RWPE2 (cell line): ENCODE data around the gene EWSR1.

Experiments
- ATAC-seq: fragments of 200-7000 bp; cut with Tn5 transposase; 3 replicates; pipeline ENCODE4 v1.9.1; 2021; ENCODE audit warnings: low read depth
- DNase-seq: peaks from one replicate; pipeline ENCODE4 v3.0.0-alpha.2; 2020; ENCODE audit warnings: low spot score
- H3K27ac ChIP-seq: fragments of 450-650 bp; 2 replicates; pipeline ENCODE4 v1.5.1; 2017; ENCODE audit warnings: mild to moderate bottlenecking; ENCODE audit not compliant: poor library complexity, severe bottlenecking
- H3K27me3 ChIP-seq: fragments of 250-450 bp; sonication (Bioruptor Pico); 2 replicates; pipeline ENCODE4 v1.5.1; 2021; ENCODE audit warnings: mild to moderate bottlenecking, moderate library complexity; ENCODE audit not compliant: insufficient read depth, poor library complexity, severe bottlenecking
- H3K36me3 ChIP-seq: fragments of 250-450 bp; sonication (Bioruptor Pico); 2 replicates; pipeline ENCODE4 v1.5.1; 2020; ENCODE audit warnings: low read depth, mild to moderate bottlenecking, moderate library complexity
- H3K4me1 ChIP-seq: fragments of 250-450 bp; sonication (Bioruptor Pico); 2 replicates; pipeline ENCODE4 v1.5.1; 2021; ENCODE audit warnings: mild to moderate bottlenecking, moderate library complexity; ENCODE audit not compliant: insufficient read depth, poor library complexity, severe bottlenecking
- H3K4me3 ChIP-seq: fragments of 250-450 bp; sonication (Bioruptor Pico); 2 replicates; pipeline ENCODE4 v1.5.1; 2021; ENCODE audit warnings: mild to moderate bottlenecking, moderate library complexity; ENCODE audit not compliant: severe bottlenecking
- H3K9me3 ChIP-seq: fragments of 250-450 bp; sonication (Bioruptor Pico); 2 replicates; pipeline ENCODE4 v1.5.1; 2021; ENCODE audit warnings: mild to moderate bottlenecking, moderate library complexity; ENCODE audit not compliant: severe bottlenecking
- CTCF ChIP-seq: fragments of 450-650 bp; IDR thresholded peaks from one replicate; pipeline ENCODE4 v1.5.1; 2017; ENCODE audit warnings: mild to moderate bottlenecking, moderate library complexity; ENCODE audit not compliant: poor library complexity, severe bottlenecking

EWSR1 gene

GRCh38 chr22:29330291-29330690 lies 62.2 kb downstream of the EWSR1 start:
- H3K27me3 ChIP-seq = no peaks in the 10 kb centered on the region
- DNase-seq (no peak), ATAC-seq (no peak)
- no peaks in the 10 kb centered on the region for H3K4me1 ChIP-seq
- H3K27ac ChIP-seq = no peak overlapping the region
- no peaks in the 10 kb centered on the region for H3K9me3 ChIP-seq
- TF ChIP-seq CTCF = no peak
- no peak overlapping the region for H3K4me3 ChIP-seq
- H3K36me3 ChIP-seq = peaks cover 8% of the 10 kb centered on the region; the same call in 1 of the 2 replicates

- no peak for DNase-seq
- TF ChIP-seq CTCF = no peak
- ATAC-seq = no peak
- Histone ChIP-seq H3K9me3 (no peaks in the 10 kb centered on the region), H3K27ac (no peak overlapping the region), H3K27me3 (no peaks in the 10 kb centered on the region), H3K4me3 (no peak overlapping the region), H3K4me1 (no peaks in the 10 kb centered on the region), H3K36me3 (peaks cover 12% of the 10 kb centered on the region; the same call in 1 of the 2 replicates)
Measured at GRCh38 chr22:29330753-29331152, 62.7 kb downstream of the EWSR1 start.

GRCh38 chr22:29331213-29331612 lies 63.1 kb downstream of the EWSR1 start:
- ATAC-seq (no peak), DNase-seq (no peak)
- H3K36me3 ChIP-seq = peaks cover 17% of the 10 kb centered on the region; the same call in 1 of the 2 replicates
- H3K4me3 ChIP-seq = no peak overlapping the region
- no peaks in the 10 kb centered on the region for H3K27me3 ChIP-seq
- H3K27ac ChIP-seq = no peak overlapping the region
- no peaks in the 10 kb centered on the region for H3K9me3 ChIP-seq
- H3K4me1 ChIP-seq = no peaks in the 10 kb centered on the region
- TF ChIP-seq CTCF = no peak

GRCh38 chr22:29331658-29332300 lies 63.7 kb downstream of the EWSR1 start:
- Histone ChIP-seq H3K9me3 (no peaks in the 10 kb centered on the region), H3K36me3 (peaks cover 18% of the 10 kb centered on the region; the same call in 1 of the 2 replicates), H3K27ac (no peak overlapping the region), H3K4me1 (no peaks in the 10 kb centered on the region), H3K4me3 (no peak overlapping the region), H3K27me3 (no peaks in the 10 kb centered on the region)
- no peak for DNase-seq
- ATAC-seq = no peak
- no peak for TF ChIP-seq CTCF

GRCh38 chr22:29332886-29333496 lies 64.9 kb downstream of the EWSR1 start:
- no peaks in the 10 kb centered on the region for H3K4me1 ChIP-seq
- TF ChIP-seq CTCF = no peak
- H3K27ac ChIP-seq = no peak overlapping the region
- H3K27me3 ChIP-seq = no peaks in the 10 kb centered on the region
- ATAC-seq = no peak
- peaks cover 21% of the 10 kb centered on the region for H3K36me3 ChIP-seq
- no peak overlapping the region for H3K4me3 ChIP-seq
- no peaks in the 10 kb centered on the region for H3K9me3 ChIP-seq
- no peak for DNase-seq
